BJ (cell line): ENCODE measurements around the gene ADPGK. TPM values are rescaled to one million over a fixed set of nuclear protein-coding genes. Genes with fewer than 3 reads are reported as not detected.
"Not testable (repeated sequence)": the region's sequence is repeated elsewhere in the genome, so short reads cannot be mapped to it uniquely, and the experiment has no call there.

Source experiments
- CTCF ChIA-PET: fragments of 350-600 bp; formaldehyde crosslinking; extraction: SDS; loops from one replicate; lab custom pipeline; 2021; ENCODE audit warnings: antibody characterized with exemption, inconsistent platforms; lab: Yijun Ruan, JAX
- POLR2A ChIA-PET: fragments of 300-600 bp; sonication (Branson Sonifier 250); formaldehyde crosslinking; extraction: SDS; loops from one replicate; lab custom pipeline; 2021; ENCODE audit warnings: antibody characterized with exemption; lab: Charles Lee
- DNase-seq: peaks from one replicate; pipeline ENCODE4 v3.0.0-alpha.2; 2011; ENCODE audit warnings: low read depth
- H3K27me3 ChIP-seq: 2 replicates; pipeline ENCODE4 v1.6.0; 2011; ENCODE audit warnings: low read length; ENCODE audit not compliant: control insufficient read depth, insufficient read depth
- H3K36me3 ChIP-seq: 2 replicates; pipeline ENCODE4 v1.5.1; 2011; ENCODE audit warnings: low read length; ENCODE audit not compliant: control insufficient read depth, insufficient read depth
- H3K4me3 ChIP-seq: 2 replicates; pipeline ENCODE4 v1.5.1; 2011; ENCODE audit warnings: low read depth, mild to moderate bottlenecking, control low read depth, low read length
- polyA plus RNA-seq: library from polyadenylated mRNA; depleted of rRNA; stranded (reverse); fragments of >200 nt; gene quantifications from 2 replicates; pipeline ENCODE4 v1.2.3, GENCODE V29; 2011
- TF ChIP-seq, protein P1 (sequence below): IDR thresholded peaks from 2 replicates; pipeline ENCODE4 v1.5.1; 2011; ENCODE audit warnings: low read depth, mild to moderate bottlenecking, control low read depth, inconsistent platforms, low read length, moderate library complexity; ENCODE audit not compliant: insufficient read depth

Gene ADPGK
- polyA plus RNA-seq, 1 experiment, result 67.6 TPM

- no peak for DNase-seq
- Histone ChIP-seq H3K27me3 (no peaks in the 10 kb centered on the region), H3K36me3 (peaks cover 9% of the 10 kb centered on the region), H3K4me3 (no peak overlapping the region)
- TF ChIP-seq, protein P1, sequence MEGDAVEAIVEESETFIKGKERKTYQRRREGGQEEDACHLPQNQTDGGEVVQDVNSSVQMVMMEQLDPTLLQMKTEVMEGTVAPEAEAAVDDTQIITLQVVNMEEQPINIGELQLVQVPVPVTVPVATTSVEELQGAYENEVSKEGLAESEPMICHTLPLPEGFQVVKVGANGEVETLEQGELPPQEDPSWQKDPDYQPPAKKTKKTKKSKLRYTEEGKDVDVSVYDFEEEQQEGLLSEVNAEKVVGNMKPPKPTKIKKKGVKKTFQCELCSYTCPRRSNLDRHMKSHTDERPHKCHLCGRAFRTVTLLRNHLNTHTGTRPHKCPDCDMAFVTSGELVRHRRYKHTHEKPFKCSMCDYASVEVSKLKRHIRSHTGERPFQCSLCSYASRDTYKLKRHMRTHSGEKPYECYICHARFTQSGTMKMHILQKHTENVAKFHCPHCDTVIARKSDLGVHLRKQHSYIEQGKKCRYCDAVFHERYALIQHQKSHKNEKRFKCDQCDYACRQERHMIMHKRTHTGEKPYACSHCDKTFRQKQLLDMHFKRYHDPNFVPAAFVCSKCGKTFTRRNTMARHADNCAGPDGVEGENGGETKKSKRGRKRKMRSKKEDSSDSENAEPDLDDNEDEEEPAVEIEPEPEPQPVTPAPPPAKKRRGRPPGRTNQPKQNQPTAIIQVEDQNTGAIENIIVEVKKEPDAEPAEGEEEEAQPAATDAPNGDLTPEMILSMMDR, result no peak
- CTCF ChIA-PET, result interaction anchor here (0.6 to 4.7 kb wide), 3 partner anchors 12 to 16 kb away, joined by 3 to 39 read pairs (median 5); no protein-coding TSS in a partner anchor
- POLR2A ChIA-PET, result no interaction called here
Measured at GRCh38 chr15:72735111-72735510, 48.4 kb downstream of the ADPGK start.

DNA sequence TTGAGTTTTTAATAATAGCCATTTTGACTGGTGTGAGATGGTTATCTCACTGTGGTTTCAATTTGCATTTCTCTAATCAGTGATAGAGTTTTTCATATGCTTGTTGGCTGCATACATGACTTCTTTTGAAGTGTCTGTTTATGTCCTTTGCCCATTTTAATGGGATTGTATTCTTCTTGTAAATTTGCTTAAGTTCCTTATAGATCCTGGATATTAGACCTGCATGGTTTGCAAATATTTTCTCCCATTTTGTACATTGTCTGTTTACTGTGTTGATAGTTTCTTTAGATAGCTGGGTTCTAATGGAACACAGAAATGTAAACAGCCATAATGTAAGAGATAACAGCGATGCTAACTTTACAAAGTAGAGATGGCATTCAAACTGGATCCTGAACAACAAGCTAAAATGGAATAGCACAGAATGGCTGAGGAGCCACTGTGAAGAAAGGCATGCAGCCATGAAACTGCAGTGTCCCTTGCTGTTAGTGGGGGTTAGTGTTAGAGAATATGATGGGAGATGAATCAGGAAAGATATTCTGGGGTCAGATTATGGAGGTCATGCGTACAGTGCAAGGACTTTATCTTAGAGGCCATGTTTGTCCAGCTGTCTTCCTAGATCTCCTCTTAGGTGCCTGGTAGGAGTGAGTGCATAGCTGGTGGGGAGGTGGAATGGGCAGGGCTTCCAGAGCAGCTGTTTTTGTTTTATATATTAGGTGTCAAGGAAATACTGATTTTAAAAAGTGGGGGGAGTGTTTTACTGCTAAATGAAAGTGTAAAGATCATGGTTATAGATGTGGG is 49.4 kb downstream of the ADPGK start:
- TF ChIP-seq, protein P1, result no peak
- Histone ChIP-seq H3K27me3 (no peaks in the 10 kb centered on the region), H3K36me3 (peaks cover 9% of the 10 kb centered on the region), H3K4me3 (no peak overlapping the region)
- ChIA-PET CTCF (interaction anchor here (0.6 to 4.7 kb wide), 2 partner anchors 11 to 69 kb away, joined by 4 to 39 read pairs; no protein-coding TSS in a partner anchor), POLR2A (no interaction called here)
- DNase-seq, result no peak

- no peak for DNase-seq
- Histone ChIP-seq H3K4me3 (no peak overlapping the region), H3K27me3 (no peaks in the 10 kb centered on the region), H3K36me3 (peaks cover 9% of the 10 kb centered on the region)
- TF ChIP-seq, protein P1, result 0 out of 2 replicates have a peak, but pooled peaks have one; percentile 2
- ChIA-PET CTCF (interaction anchor here (0.6 to 2.4 kb wide), 2 partner anchors 10 to 32 kb away, joined by 3 to 24 read pairs; no protein-coding TSS in a partner anchor), POLR2A (no interaction called here)
Measured at GRCh38 chr15:72732516-72732915, 51.0 kb downstream of the ADPGK start.

DNA sequence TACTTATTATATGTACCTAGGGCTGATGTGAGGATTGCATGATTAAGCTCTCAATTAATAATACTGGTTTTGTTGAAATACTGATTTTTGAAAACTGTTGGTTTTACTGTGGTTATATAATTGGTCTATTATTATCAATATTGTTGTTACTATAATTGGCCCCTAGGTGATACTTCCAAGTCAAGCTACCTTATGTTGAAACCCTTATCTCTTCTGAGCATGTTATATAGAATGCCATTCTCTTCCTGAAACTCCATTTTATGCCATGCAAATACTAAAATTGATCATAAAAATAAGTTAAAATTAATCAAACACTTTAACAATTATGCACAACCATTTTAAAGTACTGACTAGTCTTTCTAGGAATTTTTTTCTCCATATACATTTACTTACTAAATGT is 51.5 kb downstream of the ADPGK start:
- TF ChIP-seq, protein P1, result no peak
- Histone ChIP-seq H3K36me3 (peaks cover 9% of the 10 kb centered on the region), H3K27me3 (no peaks in the 10 kb centered on the region), H3K4me3 (no peak overlapping the region)
- CTCF ChIA-PET, result interaction anchor here (0.6 to 2.4 kb wide), 3 partner anchors 9 to 33 kb away, joined by 3 to 24 read pairs (median 5); no protein-coding TSS in a partner anchor
- POLR2A ChIA-PET, result no interaction called here
- DNase-seq, result no peak

DNA sequence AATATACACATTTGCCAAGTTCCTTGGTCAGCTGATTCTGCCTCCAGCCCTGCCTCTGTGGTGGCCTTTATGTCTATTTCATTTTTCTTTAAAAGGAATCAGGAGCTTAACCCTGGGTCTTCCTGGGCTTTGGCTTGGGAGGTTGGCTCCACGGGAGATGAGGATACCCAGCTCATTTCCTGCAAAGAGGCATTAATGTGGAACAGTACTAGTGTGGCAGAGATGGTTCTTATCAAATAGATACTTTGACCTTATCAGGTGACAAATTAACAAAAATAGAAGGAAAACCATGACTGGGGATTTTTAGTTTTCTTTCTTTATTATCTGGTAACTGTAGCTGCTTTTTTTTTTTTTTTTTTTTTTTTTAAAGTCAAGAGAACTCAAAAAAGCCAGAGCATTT is 54.7 kb downstream of the ADPGK start:
- Histone ChIP-seq H3K4me3 (no peak overlapping the region), H3K27me3 (no peaks in the 10 kb centered on the region), H3K36me3 (peaks cover 2% of the 10 kb centered on the region)
- CTCF ChIA-PET, result interaction anchor here (0.6 kb wide), 1 partner anchor 419 kb away, joined by 3 read pairs; no protein-coding TSS in a partner anchor
- no peak for DNase-seq
- TF ChIP-seq, protein P1, result no peak
- POLR2A ChIA-PET, result no interaction called here

DNA sequence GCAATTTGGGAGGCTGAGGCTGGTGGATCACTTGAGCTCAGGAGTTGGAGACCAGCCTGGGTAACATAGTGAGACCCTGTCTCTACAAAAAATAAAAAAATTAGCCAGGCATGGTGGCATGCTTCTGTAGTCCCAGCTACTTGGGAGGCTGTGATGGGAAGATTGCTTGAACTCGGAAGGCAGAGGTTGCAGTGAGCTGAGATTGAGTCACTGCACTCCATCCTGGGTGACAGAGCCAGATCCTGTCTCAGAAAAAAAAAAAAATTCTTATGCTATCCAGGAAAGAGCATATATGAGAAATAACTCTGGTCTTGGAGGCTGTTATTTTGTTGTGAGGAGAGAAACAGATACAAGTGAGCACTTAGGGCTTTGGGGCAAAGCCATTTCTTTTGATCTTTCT is 55.3 kb downstream of the ADPGK start:
- DNase-seq, H3K36me3 ChIP-seq, H3K4me3 ChIP-seq, POLR2A ChIA-PET, H3K27me3 ChIP-seq: not testable (repeated sequence)
- CTCF ChIA-PET, result interaction anchor here (0.6 kb wide), 1 partner anchor 418 kb away, joined by 3 read pairs; no protein-coding TSS in a partner anchor
